H1 (cell line): Measurements from ENCODE around the gene OR6Q1. TPM values are rescaled to one million over a fixed set of nuclear protein-coding genes. Genes with fewer than 3 reads are reported as not detected.

ENCODE experiments used
- CBX5 ChIP-seq: fragments of 300-800, 300-1000 bp; sonication (generic); IDR thresholded peaks from 2 replicates; pipeline ENCODE4 v1.7.1; 2016; ENCODE audit warnings: antibody characterized with exemption, low read length, low read depth
- CHD7 ChIP-seq: fragments of 300-600 bp; sonication (generic); IDR thresholded peaks from 2 replicates; pipeline ENCODE4 v1.7.1; 2012; ENCODE audit warnings: low read length, moderate library complexity, mild to moderate bottlenecking, inconsistent platforms; ENCODE audit not compliant: insufficient replicate concordance
- EZH2 ChIP-seq: fragments of 200-600 bp; sonication (generic); IDR thresholded peaks from 2 replicates; pipeline ENCODE4 v1.7.1; 2012; ENCODE audit warnings: low read depth, mild to moderate bottlenecking, moderate library complexity, low read length, inconsistent platforms; ENCODE audit not compliant: severe bottlenecking
- TAF1 ChIP-seq: IDR thresholded peaks from 2 replicates; pipeline ENCODE4 v1.6.1; 2011; ENCODE audit warnings: mild to moderate bottlenecking, low read depth, low read length
- polyA plus RNA-seq, 7 experiments: library from polyadenylated mRNA; depleted of rRNA in 3 of 7; stranded (reverse) in 5 of 7; unstranded in 2 of 7; fragments of >200 nt in 5 of 7; fragments of 200-250 nt in 2 of 7; gene quantifications; 1 replicate in 5 of 7; 2 replicates in 1 of 7; 4 replicates in 1 of 7; pipeline versions ENCODE4 v1.2.1 to v1.2.3, GENCODE V29; 2011 to 2013; ENCODE audit warnings: missing spikeins in 2 of 7, mixed read lengths in 2 of 7
- total RNA-seq: library from RNA; stranded (reverse); fragmentation: NEBNext Ultra II Directional; extraction: Animal tissue kit (Norgen Biotek cat#: 25700); gene quantifications from 2 replicates; pipeline ENCODE4 v1.2.1, GENCODE V29; 2021

OR6Q1 gene
- total and polyA plus RNA-seq, 2 of the 8 experiments (the other 6 are each of a cell fraction or from before 2014, with no cell fraction given): not detected

- TF ChIP-seq CHD7 (no peak), TAF1 (no peak), CBX5 (no peak), EZH2 (no peak)
- TF ChIP-seq, all 59 proteins: peak for 0
These were observed 49.2 kb upstream of the OR6Q1 start (continued) for GRCh38 chr11:57981536-57981935.
